BLaER1 treated with 17β-estradiol and CSF1 and Interleukin-3, amounts not matched to agents 10 nM and 100 nM (cell line): ENCODE data around the gene RNF224.
A peak's percentile ranks its signal among the peaks of the same experiment; 100 is the strongest.

Experiments used
- H3K27ac ChIP-seq, 11 experiments: shearing (Covaris generic); formaldehyde crosslinking; 2 replicates each; pipeline ENCODE4 v1.8.1; 2022
- H3K27me3 ChIP-seq, 11 experiments: shearing (Covaris generic); formaldehyde crosslinking; 2 replicates each; pipeline ENCODE4 v1.8.1; 2022
- H3K36me3 ChIP-seq, 11 experiments: shearing (Covaris generic); formaldehyde crosslinking; 2 replicates each; pipeline ENCODE4 v1.8.1; 2022
- H3K4me1 ChIP-seq, 10 experiments: shearing (Covaris generic); formaldehyde crosslinking; 2 replicates each; pipeline ENCODE4 v1.8.1; 2022
- H3K4me2 ChIP-seq, 11 experiments: shearing (Covaris generic); formaldehyde crosslinking; 2 replicates each; pipeline ENCODE4 v1.8.1; 2022
- H3K4me3 ChIP-seq, 10 experiments: shearing (Covaris generic); formaldehyde crosslinking; 2 replicates each; pipeline ENCODE4 v1.8.1; 2022
- H3K9ac ChIP-seq, 11 experiments: shearing (Covaris generic); formaldehyde crosslinking; 2 replicates each; pipeline ENCODE4 v1.8.1; 2022
- H3K9me3 ChIP-seq, 11 experiments: shearing (Covaris generic); formaldehyde crosslinking; replicated peaks in 1 of 11; 2 replicates each; pipeline ENCODE4 v1.8.1; 2022
- H4K20me1 ChIP-seq, 11 experiments: shearing (Covaris generic); formaldehyde crosslinking; 2 replicates each; pipeline ENCODE4 v1.8.1; 2022
- Cebpa-rat ChIP-seq, 11 experiments: shearing (Covaris generic); IDR thresholded peaks; 2 replicates each; pipeline ENCODE4 v1.8.1; 2022

RNF224 gene

DNA sequence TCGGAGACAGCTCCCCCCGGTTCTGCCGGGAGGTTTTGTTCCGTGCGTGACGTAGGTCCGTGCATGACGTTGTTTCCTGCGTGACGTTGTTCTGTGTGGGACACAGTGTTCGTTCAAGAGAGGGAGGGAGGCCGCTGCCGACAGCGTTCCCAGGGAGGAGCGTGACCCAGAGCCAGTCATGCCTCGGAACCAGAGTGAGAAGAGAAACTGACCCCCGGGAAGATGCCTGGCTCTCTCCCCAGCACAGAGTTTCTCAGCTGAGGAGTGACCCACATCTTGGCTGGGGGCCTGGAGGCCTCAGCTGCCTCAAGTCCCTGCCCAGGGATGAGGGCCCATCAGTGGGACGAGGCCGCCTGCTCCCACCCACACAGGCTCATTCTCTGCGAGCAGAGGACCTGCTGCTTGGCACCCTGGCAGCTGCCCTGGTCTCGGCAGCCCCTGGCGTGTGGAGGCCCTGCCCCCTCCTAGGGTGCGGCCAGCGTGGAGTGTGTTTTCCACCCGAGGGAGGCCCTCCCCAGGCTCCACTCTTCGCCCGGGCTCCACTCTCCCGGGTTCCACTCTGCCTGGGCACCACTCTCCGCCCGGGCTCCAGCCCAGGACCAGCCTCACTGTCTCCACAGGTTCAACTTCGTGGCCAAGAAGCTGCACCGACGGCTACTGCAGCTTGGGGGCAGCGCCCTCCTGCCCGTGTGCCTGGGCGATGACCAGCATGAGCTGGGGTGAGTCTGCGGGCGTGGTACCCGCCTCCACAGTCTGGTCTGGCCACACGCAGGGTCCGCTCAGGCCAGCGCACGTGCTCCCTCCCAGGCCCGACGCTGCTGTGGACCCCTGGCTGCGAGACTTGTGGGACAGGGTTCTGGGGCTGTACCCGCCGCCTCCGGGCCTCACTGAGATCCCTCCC lies 13.9 kb upstream of the RNF224 start:
- no peak overlapping the region for H3K27ac ChIP-seq
- no peaks in the 10 kb centered on the region for H3K9me3 ChIP-seq
- peaks cover 28 to 95% (median 54%) of the 10 kb centered on the region in 11 experiments; a peak in 21 of 22 replicates for H3K36me3 ChIP-seq

DNA sequence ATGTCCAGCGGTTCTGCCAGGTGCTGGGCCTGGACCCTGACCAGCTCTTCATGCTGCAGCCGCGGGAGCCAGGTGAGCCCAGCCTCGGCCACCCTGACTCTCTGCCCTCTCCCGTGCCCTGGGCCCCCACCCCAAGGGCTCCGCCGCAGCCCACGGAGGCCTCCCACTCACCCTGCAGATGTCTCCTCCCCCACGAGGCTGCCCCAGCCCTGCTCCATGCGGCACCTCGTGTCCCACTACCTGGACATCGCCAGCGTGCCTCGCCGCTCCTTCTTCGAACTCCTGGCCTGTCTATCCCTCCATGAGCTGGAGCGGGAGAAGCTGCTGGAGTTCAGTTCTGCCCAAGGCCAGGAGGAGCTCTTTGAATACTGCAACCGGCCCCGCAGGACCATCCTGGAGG lies 12.7 kb upstream of the RNF224 start:
- H3K4me2 ChIP-seq = no peak overlapping the region
- no peak for TF ChIP-seq Cebpa-rat (IDR thresholded peaks at IDR 0.05)
- H3K27ac ChIP-seq = no peak overlapping the region
- H4K20me1 ChIP-seq = peaks cover 0 to 88% (median 15%) of the 10 kb centered on the region in 11 experiments; a peak in 13 of 22 replicates
- H3K36me3 ChIP-seq = peaks cover 21 to 90% (median 46%) of the 10 kb centered on the region in 11 experiments; a peak in 21 of 22 replicates
- no peak overlapping the region for H3K4me3 ChIP-seq
- H3K27me3 ChIP-seq = no peaks in the 10 kb centered on the region
- H3K9ac ChIP-seq = no peak overlapping the region
- peaks cover 25 to 43% (median 37%) of the 10 kb centered on the region in 10 experiments for H3K4me1 ChIP-seq
- no peaks in the 10 kb centered on the region for H3K9me3 ChIP-seq

More for the DNA sequence above, 13.9 kb upstream of the RNF224 start:
- no peak overlapping the region for H3K4me3 ChIP-seq
- H4K20me1 ChIP-seq = peaks cover 0 to 88% (median 15%) of the 10 kb centered on the region in 11 experiments; a peak in 13 of 22 replicates
- 0 out of 22 replicates have a peak overlapping the region, but pooled peaks of 1 of the 11 experiments have one; percentile 8 for H3K9ac ChIP-seq
- peaks cover 26 to 40% (median 31%) of the 10 kb centered on the region in 10 experiments for H3K4me1 ChIP-seq
- no peaks in the 10 kb centered on the region for H3K27me3 ChIP-seq
- H3K4me2 ChIP-seq = no peak overlapping the region
- TF ChIP-seq Cebpa-rat (IDR thresholded peaks at IDR 0.05) = no peak

DNA sequence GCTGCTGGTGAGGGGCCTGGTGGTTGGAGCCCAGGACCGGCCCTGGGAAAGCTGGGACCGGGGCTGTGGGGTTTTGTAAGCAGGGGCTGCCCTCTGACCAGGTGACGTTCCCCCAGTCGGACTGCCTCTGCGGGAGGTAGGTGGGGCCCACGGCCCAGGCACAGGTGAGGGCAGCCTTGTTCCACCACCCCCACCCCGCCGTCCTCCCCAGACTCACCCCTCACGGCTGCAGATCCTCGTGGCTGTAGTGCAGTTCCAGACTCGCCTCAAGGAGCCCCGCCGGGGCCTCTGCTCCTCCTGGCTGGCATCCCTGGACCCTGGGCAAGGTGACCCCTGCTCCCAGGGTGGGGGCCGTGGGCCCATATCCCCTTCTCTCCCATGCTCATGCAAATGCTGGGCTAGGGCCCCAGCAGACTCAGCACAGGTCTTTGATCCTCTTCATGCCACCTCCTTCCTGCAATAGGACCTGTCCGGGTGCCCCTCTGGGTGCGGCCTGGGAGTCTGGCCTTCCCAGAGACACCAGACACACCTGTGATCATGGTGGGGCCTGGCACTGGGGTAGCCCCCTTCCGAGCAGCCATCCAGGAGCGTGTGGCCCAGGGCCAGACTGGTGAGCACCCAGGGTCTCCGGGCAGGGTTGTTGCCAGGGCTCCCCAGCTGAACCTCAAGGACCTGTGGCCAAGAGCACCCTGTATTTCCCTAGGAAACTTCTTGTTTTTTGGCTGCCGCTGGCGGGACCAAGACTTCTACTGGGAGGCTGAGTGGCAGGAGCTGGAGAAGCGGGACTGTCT lies 11.9 kb upstream of the RNF224 start:
- Histone ChIP-seq H3K9ac (peak overlapping the region in 5 of 11 experiments; percentile 4 to 64 (median 44); a peak in 3 of 22 replicates), H3K27ac (no peak overlapping the region), H3K4me2 (peak overlapping the region in 2 of 11 experiments; percentile 85 to 96; a peak in 2 of 22 replicates), H3K36me3 (peaks cover 20 to 86% (median 50%) of the 10 kb centered on the region in 11 experiments; a peak in 20 of 22 replicates), H3K27me3 (no peaks in the 10 kb centered on the region), H3K4me1 (peaks cover 22 to 48% (median 32%) of the 10 kb centered on the region in 10 experiments), H3K4me3 (no peak overlapping the region), H3K9me3 (no peaks in the 10 kb centered on the region), H4K20me1 (peaks cover 0 to 89% (median 15%) of the 10 kb centered on the region in 11 experiments; a peak in 13 of 22 replicates)
- TF ChIP-seq Cebpa-rat (IDR thresholded peaks at IDR 0.05) = no peak

DNA sequence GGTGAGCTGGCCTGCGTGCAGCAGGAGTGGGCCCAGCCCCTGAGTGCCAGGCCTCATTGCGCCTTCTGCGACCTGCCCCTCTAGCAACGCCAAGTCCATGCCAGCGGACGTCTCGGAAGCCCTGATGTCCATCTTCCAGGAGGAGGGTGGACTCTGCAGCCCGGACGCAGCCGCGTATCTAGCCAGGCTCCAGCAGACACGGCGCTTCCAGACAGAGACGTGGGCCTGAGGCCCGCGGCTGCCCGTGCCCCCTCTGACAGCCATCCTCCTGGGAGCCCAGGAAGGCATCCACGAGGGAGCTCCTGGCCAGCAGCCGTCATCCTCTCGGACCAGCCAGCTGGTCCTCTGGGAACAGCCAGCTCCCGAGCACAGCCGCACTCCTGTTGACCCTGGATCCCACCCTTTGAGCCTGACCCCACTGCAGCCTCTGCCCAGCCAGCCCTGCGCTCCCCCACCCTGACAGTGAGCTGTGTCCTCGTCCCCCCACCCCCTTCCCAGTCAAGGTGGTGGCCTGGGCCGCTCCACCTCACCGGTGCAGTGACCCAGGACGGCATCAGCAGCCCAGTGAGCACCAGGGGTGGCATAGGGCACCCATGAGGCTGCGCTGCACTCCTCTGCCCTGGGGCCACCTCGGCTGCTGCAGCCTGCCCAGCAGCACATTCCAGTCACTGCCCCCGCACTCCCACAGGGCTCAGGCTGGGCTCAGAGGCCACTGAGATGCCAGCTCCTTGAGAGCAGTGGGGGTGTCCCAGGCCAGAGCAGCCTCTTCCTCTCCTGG lies 10.9 kb upstream of the RNF224 start:
- H3K4me1 ChIP-seq = peaks cover 23 to 53% (median 34%) of the 10 kb centered on the region in 10 experiments
- no peak for TF ChIP-seq Cebpa-rat (IDR thresholded peaks at IDR 0.05)

DNA sequence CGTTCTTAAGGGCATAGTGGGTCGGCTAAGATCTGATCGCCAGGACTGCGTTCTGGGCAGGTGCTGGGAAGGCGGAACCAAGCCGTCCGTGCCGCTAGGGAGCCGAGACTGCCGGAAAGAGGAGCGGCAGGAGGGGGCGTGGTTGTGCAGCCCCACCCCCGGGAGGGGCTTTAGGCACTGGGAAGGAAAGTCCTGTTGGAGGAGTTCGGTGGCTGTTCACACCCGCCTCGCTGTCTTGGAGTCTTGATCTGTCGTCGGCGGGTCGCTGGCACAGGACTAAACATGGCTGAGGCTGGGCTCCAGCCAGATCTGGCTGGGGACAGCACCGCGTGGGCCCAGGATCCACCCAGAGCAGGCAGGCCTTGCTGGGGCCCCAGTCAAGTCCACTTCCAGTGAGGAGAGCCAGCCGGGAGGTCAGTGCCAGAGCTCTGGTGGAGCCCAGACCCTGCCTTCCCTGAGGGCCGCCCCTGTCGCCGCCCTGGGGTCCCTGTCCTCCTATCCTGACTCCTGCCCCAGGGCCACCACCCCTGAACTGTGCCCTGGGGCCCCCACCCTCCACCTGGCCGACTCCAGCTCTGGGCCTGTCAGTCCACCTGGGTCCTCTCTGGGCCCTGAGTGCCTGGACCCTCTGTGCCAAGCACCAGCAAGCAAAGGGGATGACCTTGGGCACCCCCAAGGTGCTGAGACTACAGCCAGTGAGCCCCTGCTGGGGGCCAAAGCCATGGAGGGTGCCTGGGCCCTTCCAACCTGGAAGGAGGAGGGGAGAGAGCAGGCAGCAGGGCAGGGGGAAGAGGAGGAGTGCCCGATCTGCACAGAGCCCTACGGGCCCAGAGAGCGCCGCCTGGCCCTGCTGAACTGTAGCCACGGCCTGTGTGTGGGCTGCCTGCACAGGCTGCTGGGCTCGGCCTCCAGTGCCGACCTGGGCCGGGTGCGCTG lies 9.8 kb upstream of the RNF224 start:
- Histone ChIP-seq H4K20me1 (peaks cover 0 to 71% (median 12%) of the 10 kb centered on the region in 11 experiments; a peak in 11 of 22 replicates), H3K27me3 (no peaks in the 10 kb centered on the region), H3K4me3 (peak overlapping the region in 5 of 10 experiments; percentile 32 to 52 (median 37); a peak in 9 of 20 replicates), H3K4me1 (peaks cover 23 to 56% (median 36%) of the 10 kb centered on the region in 10 experiments), H3K4me2 (peak overlapping the region; percentile 42 to 96 (median 68)), H3K36me3 (peaks cover 20 to 66% (median 45%) of the 10 kb centered on the region in 11 experiments; a peak in 20 of 22 replicates), H3K27ac (peak overlapping the region in 10 of 11 experiments; percentile 1 to 68 (median 36); a peak in 17 of 22 replicates), H3K9me3 (no peaks in the 10 kb centered on the region), H3K9ac (peak overlapping the region; percentile 32 to 74 (median 57); a peak in 21 of 22 replicates)
- TF ChIP-seq Cebpa-rat (IDR thresholded peaks at IDR 0.05) = no peak

More for the DNA sequence above, 10.9 kb upstream of the RNF224 start:
- H3K4me3 ChIP-seq = peak overlapping the region in 5 of 10 experiments; percentile 32 to 52 (median 37); a peak in 5 of 20 replicates
- no peaks in the 10 kb centered on the region for H3K27me3 ChIP-seq
- peak overlapping the region in 1 of 11 experiments; percentile 49; a peak in 2 of 22 replicates for H3K27ac ChIP-seq
- peak overlapping the region in 10 of 11 experiments; percentile 42 to 74 (median 54); a peak in 13 of 22 replicates for H3K9ac ChIP-seq
- peaks cover 0 to 83% (median 14%) of the 10 kb centered on the region in 11 experiments; a peak in 12 of 22 replicates for H4K20me1 ChIP-seq
- H3K4me2 ChIP-seq = peak overlapping the region; percentile 42 to 96 (median 68)
- H3K36me3 ChIP-seq = peaks cover 20 to 77% (median 50%) of the 10 kb centered on the region in 11 experiments; a peak in 20 of 22 replicates
- no peaks in the 10 kb centered on the region for H3K9me3 ChIP-seq

DNA sequence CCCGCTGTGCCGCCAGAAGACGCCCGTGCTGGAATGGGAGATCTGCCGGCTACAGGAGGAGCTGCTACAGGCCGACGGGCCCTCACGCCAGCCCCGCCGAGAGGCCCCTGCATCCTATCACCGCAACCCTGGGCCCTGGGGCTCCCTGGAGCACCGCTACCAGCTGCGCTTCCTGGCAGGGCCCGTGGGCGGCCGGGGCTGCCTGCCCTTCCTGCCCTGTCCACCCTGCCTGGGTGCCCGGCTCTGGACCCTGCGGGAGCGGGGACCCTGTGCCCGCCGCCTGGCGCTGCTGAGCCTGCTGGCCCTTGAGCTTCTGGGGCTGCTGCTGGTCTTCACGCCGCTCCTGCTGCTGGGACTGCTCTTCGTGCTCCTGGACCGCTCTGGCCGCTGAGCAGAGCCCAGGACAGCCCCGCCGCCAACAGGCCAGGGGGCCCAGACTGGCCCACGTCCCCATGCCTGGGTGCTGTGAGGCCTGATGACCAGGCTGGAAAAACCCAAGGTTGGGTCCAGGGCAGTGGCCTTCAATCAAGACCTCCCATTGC lies 9.0 kb upstream of the RNF224 start:
- peaks cover 29 to 62% (median 42%) of the 10 kb centered on the region in 10 experiments for H3K4me1 ChIP-seq
- H3K9me3 ChIP-seq = no peaks in the 10 kb centered on the region
- H3K9ac ChIP-seq = peak overlapping the region in 7 of 11 experiments; percentile 24 to 74 (median 57); a peak in 10 of 22 replicates
- H3K4me3 ChIP-seq = peak overlapping the region in 1 of 10 experiments; percentile 43; a peak in 2 of 20 replicates
- peaks cover 20 to 58% (median 41%) of the 10 kb centered on the region in 11 experiments; a peak in 20 of 22 replicates for H3K36me3 ChIP-seq
- peak overlapping the region in 4 of 11 experiments; percentile 49 to 68 (median 56); a peak in 10 of 22 replicates for H3K27ac ChIP-seq
- H4K20me1 ChIP-seq = peaks cover 0 to 64% (median 12%) of the 10 kb centered on the region in 11 experiments; a peak in 10 of 22 replicates
- H3K27me3 ChIP-seq = no peaks in the 10 kb centered on the region
- peak overlapping the region in 7 of 11 experiments; percentile 63 to 96 (median 80); a peak in 16 of 22 replicates for H3K4me2 ChIP-seq
- no peak for TF ChIP-seq Cebpa-rat (IDR thresholded peaks at IDR 0.05)
